Measurements from ENCODE around the gene STYX. TPM values are rescaled to one million over a fixed set of nuclear protein-coding genes. Genes with fewer than 3 reads are reported as not detected.

Gene STYX
- total RNA-seq, 1 experiment from 2014 or later: 16.3 TPM

GRCh38 chr14:52793061-52793460 is 63.1 kb downstream of the STYX start:
- Histone ChIP-seq H3K4me3 (replicated peaks in 1 of 2; ENCODE audit: low read depth in 1 of 2, low read length in 2 of 2) (no peak overlapping the region), H3K27ac (ENCODE audit: low read depth, low read length) (no peak overlapping the region), H3K9me3 (ENCODE audit: control insufficient read depth in 1 of 2, insufficient read depth in 1 of 2, low read depth in 1 of 2, low read length in 2 of 2) (no peaks in the 10 kb centered on the region), H3K4me1 (ENCODE audit: control insufficient read depth in 1 of 2, insufficient read depth in 2 of 2, low read length in 2 of 2) (peaks cover 9 to 21% of the 10 kb centered on the region in 2 experiments; a peak in 3 of 4 replicates), H2AFZ (ENCODE audit: low read depth, low read length, poor library complexity, severe bottlenecking) (no peak overlapping the region), H3K9me2 (ENCODE audit: insufficient read depth) (no peaks in the 10 kb centered on the region), H4K20me1 (ENCODE audit: insufficient read depth) (no peaks in the 10 kb centered on the region), H3K27me3 (ENCODE audit: insufficient read depth, low read length) (no peaks in the 10 kb centered on the region), H3K36me3 (ENCODE audit: control insufficient read depth in 1 of 2, insufficient read depth in 2 of 2, low read length in 2 of 2) (no peaks in the 10 kb centered on the region), H3K9ac (ENCODE audit: low read length) (no peak overlapping the region), H3K4me2 (ENCODE audit: low read length) (no peak overlapping the region), H3K79me2 (ENCODE audit: insufficient read depth, low read length) (peaks cover 33% of the 10 kb centered on the region)
- ChIA-PET RAD21 (ENCODE audit: low non-redundant PET in 1 of 2, low total read pairs in 2 of 2, uncharacterized antibody in 2 of 2, unreplicated experiment in 2 of 2) (no interaction called here), CTCF (no interaction called here), POLR2A (no interaction called here)
- intact Hi-C loops (cut with micrococcal nuclease): loop anchor here (5.0 kb wide), 1 partner anchor 241 kb away; the partner anchor contains the start of genes GPR137C and TXNDC16
- no peak for DNase-seq (ENCODE audit: low read depth, low spot score)
- TF ChIP-seq EGR1 (IDR thresholded peaks at IDR 0.05; ENCODE audit: low read depth) (no peak), YY1 (IDR thresholded peaks at IDR 0.05; ENCODE audit: extremely low read depth, insufficient replicate concordance, low read depth, low read length) (no peak)
- BruUV-seq (replicated peaks): no TSS peak
- ATAC-seq: no peak

DNA sequence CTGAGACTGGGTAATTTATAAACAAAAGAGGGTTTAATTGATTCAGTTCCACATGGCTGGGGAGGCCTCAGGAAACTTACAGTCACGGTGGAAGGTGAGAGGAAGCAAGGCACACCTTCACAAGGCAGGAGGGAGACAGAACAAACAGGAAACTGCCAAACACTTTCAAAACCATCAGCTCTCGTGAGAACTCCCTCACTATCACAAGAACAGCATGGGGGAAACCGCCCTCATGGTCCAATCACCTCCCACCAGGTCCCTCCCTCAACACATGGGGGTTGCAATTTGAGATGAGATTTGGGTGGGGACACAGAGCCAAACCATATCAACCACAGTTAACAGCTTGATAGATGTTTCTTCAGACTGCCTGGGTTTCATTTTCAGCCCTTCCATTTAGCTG is 67.7 kb downstream of the STYX start:
- no peaks in the 10 kb centered on the region for H4K20me1 ChIP-seq (ENCODE audit: insufficient read depth)
- H3K9me2 ChIP-seq (ENCODE audit: insufficient read depth): no peaks in the 10 kb centered on the region
- H3K9me3 ChIP-seq (ENCODE audit: control insufficient read depth in 1 of 2, insufficient read depth in 1 of 2, low read depth in 1 of 2, low read length in 2 of 2): no peaks in the 10 kb centered on the region
- H3K27me3 ChIP-seq (ENCODE audit: insufficient read depth, low read length): no peaks in the 10 kb centered on the region
- no peak overlapping the region for H3K4me3 ChIP-seq (replicated peaks in 1 of 2; ENCODE audit: low read depth in 1 of 2, low read length in 2 of 2)
- no peaks in the 10 kb centered on the region for H3K36me3 ChIP-seq (ENCODE audit: control insufficient read depth in 1 of 2, insufficient read depth in 2 of 2, low read length in 2 of 2)
- H3K79me2 ChIP-seq (ENCODE audit: insufficient read depth, low read length): no peaks in the 10 kb centered on the region
- ChIA-PET RAD21 (ENCODE audit: low non-redundant PET in 1 of 2, low total read pairs in 2 of 2, uncharacterized antibody in 2 of 2, unreplicated experiment in 2 of 2) (no interaction called here), POLR2A (no interaction called here), CTCF (no interaction called here)
- intact Hi-C loops (cut with micrococcal nuclease): no loop called here
- no peak overlapping the region for H3K9ac ChIP-seq (ENCODE audit: low read length)
- no peak overlapping the region for H2AFZ ChIP-seq (ENCODE audit: low read depth, low read length, poor library complexity, severe bottlenecking)
- H3K4me1 ChIP-seq (ENCODE audit: control insufficient read depth in 1 of 2, insufficient read depth in 2 of 2, low read length in 2 of 2): peaks cover 0 to 2% of the 10 kb centered on the region in 2 experiments; a peak in 2 of 4 replicates
- no peak for DNase-seq (ENCODE audit: low read depth, low spot score)
- TF ChIP-seq ELF1 (IDR thresholded peaks at IDR 0.05; ENCODE audit: borderline replicate concordance, low read depth) (no peak), RAD21 (IDR thresholded peaks at IDR 0.05; ENCODE audit: low read depth) (no peak), ZNF274 (IDR thresholded peaks at IDR 0.05; ENCODE audit: low read depth, low read length) (no peak), JUND (IDR thresholded peaks at IDR 0.05) (no peak), EZH2phosphoT487 (IDR thresholded peaks at IDR 0.05; ENCODE audit: borderline replicate concordance) (no peak), EZH2 (IDR thresholded peaks at IDR 0.05) (no peak), POLR2AphosphoS5 (IDR thresholded peaks at IDR 0.05; ENCODE audit: low read depth, low read length) (no peak), YY1 (IDR thresholded peaks at IDR 0.05; ENCODE audit: extremely low read depth, insufficient replicate concordance, low read depth, low read length) (no peak), EGR1 (IDR thresholded peaks at IDR 0.05; ENCODE audit: low read depth) (no peak), MAX (IDR thresholded peaks at IDR 0.05) (no peak), SIN3A (IDR thresholded peaks at IDR 0.05; ENCODE audit: low read depth) (no peak)
- TF ChIP-seq, protein P1, sequence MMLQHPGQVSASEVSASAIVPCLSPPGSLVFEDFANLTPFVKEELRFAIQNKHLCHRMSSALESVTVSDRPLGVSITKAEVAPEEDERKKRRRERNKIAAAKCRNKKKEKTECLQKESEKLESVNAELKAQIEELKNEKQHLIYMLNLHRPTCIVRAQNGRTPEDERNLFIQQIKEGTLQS (IDR thresholded peaks at IDR 0.05): no peak
- TF ChIP-seq, protein P2, sequence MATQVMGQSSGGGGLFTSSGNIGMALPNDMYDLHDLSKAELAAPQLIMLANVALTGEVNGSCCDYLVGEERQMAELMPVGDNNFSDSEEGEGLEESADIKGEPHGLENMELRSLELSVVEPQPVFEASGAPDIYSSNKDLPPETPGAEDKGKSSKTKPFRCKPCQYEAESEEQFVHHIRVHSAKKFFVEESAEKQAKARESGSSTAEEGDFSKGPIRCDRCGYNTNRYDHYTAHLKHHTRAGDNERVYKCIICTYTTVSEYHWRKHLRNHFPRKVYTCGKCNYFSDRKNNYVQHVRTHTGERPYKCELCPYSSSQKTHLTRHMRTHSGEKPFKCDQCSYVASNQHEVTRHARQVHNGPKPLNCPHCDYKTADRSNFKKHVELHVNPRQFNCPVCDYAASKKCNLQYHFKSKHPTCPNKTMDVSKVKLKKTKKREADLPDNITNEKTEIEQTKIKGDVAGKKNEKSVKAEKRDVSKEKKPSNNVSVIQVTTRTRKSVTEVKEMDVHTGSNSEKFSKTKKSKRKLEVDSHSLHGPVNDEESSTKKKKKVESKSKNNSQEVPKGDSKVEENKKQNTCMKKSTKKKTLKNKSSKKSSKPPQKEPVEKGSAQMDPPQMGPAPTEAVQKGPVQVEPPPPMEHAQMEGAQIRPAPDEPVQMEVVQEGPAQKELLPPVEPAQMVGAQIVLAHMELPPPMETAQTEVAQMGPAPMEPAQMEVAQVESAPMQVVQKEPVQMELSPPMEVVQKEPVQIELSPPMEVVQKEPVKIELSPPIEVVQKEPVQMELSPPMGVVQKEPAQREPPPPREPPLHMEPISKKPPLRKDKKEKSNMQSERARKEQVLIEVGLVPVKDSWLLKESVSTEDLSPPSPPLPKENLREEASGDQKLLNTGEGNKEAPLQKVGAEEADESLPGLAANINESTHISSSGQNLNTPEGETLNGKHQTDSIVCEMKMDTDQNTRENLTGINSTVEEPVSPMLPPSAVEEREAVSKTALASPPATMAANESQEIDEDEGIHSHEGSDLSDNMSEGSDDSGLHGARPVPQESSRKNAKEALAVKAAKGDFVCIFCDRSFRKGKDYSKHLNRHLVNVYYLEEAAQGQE (IDR thresholded peaks at IDR 0.05; ENCODE audit: low read depth): no peak
- TF ChIP-seq, protein P3, sequence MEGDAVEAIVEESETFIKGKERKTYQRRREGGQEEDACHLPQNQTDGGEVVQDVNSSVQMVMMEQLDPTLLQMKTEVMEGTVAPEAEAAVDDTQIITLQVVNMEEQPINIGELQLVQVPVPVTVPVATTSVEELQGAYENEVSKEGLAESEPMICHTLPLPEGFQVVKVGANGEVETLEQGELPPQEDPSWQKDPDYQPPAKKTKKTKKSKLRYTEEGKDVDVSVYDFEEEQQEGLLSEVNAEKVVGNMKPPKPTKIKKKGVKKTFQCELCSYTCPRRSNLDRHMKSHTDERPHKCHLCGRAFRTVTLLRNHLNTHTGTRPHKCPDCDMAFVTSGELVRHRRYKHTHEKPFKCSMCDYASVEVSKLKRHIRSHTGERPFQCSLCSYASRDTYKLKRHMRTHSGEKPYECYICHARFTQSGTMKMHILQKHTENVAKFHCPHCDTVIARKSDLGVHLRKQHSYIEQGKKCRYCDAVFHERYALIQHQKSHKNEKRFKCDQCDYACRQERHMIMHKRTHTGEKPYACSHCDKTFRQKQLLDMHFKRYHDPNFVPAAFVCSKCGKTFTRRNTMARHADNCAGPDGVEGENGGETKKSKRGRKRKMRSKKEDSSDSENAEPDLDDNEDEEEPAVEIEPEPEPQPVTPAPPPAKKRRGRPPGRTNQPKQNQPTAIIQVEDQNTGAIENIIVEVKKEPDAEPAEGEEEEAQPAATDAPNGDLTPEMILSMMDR (IDR thresholded peaks at IDR 0.05 in 2 of 3, conservative IDR thresholded peaks at IDR 0.05 in 1 of 3; ENCODE audit: borderline replicate concordance in 1 of 3, insufficient read depth in 1 of 3, low read depth in 2 of 3, low read length in 2 of 3): no peak
- H3K4me2 ChIP-seq (ENCODE audit: low read length): no peak overlapping the region
- ATAC-seq: no peak
- no peak overlapping the region for H3K27ac ChIP-seq (ENCODE audit: low read depth, low read length)
- BruUV-seq (replicated peaks): no TSS peak
